Endometrium (tissue), 2 donors: ENCODE data around the gene CRYBG1.
"Not testable (repeated sequence)": the region's sequence is repeated elsewhere in the genome, so short reads cannot be mapped to it uniquely, and the experiment has no call there.

Source experiments
- FAIRE-seq: peaks from 2 replicates; lab custom pipeline; 2012; peaks lifted over from hg19 to GRCh38; lab: Jason Lieb, UNC
- donor health status: control.
- donor health status: control.

CRYBG1 gene

GRCh38 chr6:106556368-106556960 is 195.9 kb downstream of the CRYBG1 start:
- peak; percentile 37 for FAIRE-seq

GRCh38 chr6:106557837-106558236 is 197.3 kb downstream of the CRYBG1 start:
- no peak for FAIRE-seq

- no peak for FAIRE-seq
Observed at GRCh38 chr6:106558364-106558763, 197.8 kb downstream of the CRYBG1 start.

- FAIRE-seq = not testable (repeated sequence)
Observed at GRCh38 chr6:106559659-106560058, 199.1 kb downstream of the CRYBG1 start.

- no peak for FAIRE-seq
Observed at GRCh38 chr6:106560996-106561685, 200.6 kb downstream of the CRYBG1 start.

GRCh38 chr6:106561686-106562405 is 201.3 kb downstream of the CRYBG1 start:
- FAIRE-seq = no peak

- FAIRE-seq = no peak
Observed at GRCh38 chr6:106563614-106564013, 203.1 kb downstream of the CRYBG1 start.

- no peak for FAIRE-seq
Observed at GRCh38 chr6:106564476-106564875, 204.0 kb downstream of the CRYBG1 start.

- no peak for FAIRE-seq
Observed at GRCh38 chr6:106568530-106568929, 208.0 kb downstream of the CRYBG1 start.

- FAIRE-seq = no peak
Observed at GRCh38 chr6:106569428-106569827, 208.9 kb downstream of the CRYBG1 start.

GRCh38 chr6:106572436-106572835 is 211.9 kb downstream of the CRYBG1 start:
- FAIRE-seq = no peak

- no peak for FAIRE-seq
Observed at GRCh38 chr6:106572875-106573585, 212.5 kb downstream of the CRYBG1 start.

- FAIRE-seq = no peak
Observed at GRCh38 chr6:106574741-106575458, 214.4 kb downstream of the CRYBG1 start.

- FAIRE-seq = no peak
Observed at GRCh38 chr6:106579281-106579680, 218.8 kb downstream of the CRYBG1 start.

GRCh38 chr6:106581468-106581867 is 221.0 kb downstream of the CRYBG1 start:
- no peak for FAIRE-seq

GRCh38 chr6:106586815-106587415 is 226.4 kb downstream of the CRYBG1 start:
- no peak for FAIRE-seq

- FAIRE-seq = not testable (repeated sequence)
Observed at GRCh38 chr6:106588937-106589336, 228.4 kb downstream of the CRYBG1 start.

- FAIRE-seq = no peak
Observed at GRCh38 chr6:106591111-106591825, 230.8 kb downstream of the CRYBG1 start.

- no peak for FAIRE-seq
Observed at GRCh38 chr6:106599440-106599839, 238.9 kb downstream of the CRYBG1 start.

GRCh38 chr6:106600329-106600728 is 239.8 kb downstream of the CRYBG1 start:
- FAIRE-seq = no peak
